Activated CD4-positive, alpha-beta T cell treated with anti-CD3 and anti-CD28 coated beads for 4 hours (primary cell): ENCODE results near the gene ZMAT5.
A peak's percentile ranks its signal among the peaks of the same experiment; 100 is the strongest.

ENCODE experiments used
- DNase-seq, 2 donors: peaks; one replicate each; pipeline ENCODE4 v3.0.0-alpha.2; 2020

ZMAT5 gene, protein sequence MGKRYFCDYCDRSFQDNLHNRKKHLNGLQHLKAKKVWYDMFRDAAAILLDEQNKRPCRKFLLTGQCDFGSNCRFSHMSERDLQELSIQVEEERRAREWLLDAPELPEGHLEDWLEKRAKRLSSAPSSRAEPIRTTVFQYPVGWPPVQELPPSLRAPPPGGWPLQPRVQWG

DNA sequence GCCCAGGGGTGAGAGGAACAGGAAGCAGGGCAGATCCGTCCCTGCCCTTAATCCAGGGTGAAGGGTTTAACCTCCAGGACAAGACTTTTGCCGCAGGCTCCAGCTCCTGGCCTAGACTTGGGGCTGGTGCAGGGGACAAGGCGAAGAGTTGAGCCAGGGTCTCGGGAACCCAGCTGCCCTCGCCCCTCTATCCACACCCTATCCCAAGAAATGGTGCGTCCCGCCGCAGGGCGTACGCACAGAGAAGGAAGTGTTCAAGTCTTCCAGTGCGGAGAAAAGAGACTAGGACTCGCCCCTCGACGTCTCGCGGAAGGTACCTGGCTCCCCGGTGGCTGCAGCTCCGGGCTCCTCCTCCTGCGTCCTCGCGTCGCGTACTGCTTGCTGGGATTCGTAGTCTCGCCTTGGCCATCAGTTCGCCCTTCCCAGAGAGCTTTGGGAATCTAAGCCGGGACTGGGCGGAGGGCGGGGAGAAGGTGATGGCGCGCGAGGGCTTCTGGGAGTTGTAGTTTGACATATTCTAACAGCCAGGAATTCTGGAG, at the start of gene ZMAT5:
Gene ZMAT5 (minus strand): TSS at position 376 of the 539 bp plus-strand sequence. CDS start 18,463 bp downstream, outside the sequence.
- peak; percentile 90 to 92 for DNase-seq

DNA sequence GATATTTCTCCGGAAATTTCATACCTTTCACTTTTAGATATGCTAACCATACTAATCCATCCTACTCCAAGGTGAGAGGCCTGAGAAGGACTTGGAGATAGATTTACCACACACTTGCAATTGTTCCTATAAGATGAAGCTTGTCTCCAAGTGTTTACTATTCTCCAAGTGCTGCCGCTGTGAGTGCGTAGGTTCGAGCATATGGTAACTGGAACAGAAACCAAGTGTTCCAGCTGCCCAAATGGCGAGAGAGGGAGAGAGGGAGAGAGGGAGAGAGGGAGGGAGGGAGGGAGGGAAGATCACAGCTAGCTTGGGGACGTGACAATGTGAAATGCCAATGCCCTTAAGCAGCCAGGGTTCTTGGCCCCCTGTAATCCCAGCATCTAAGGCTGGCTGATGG, 49.7 kb upstream of the ZMAT5 start:
- DNase-seq, result no peak

DNA sequence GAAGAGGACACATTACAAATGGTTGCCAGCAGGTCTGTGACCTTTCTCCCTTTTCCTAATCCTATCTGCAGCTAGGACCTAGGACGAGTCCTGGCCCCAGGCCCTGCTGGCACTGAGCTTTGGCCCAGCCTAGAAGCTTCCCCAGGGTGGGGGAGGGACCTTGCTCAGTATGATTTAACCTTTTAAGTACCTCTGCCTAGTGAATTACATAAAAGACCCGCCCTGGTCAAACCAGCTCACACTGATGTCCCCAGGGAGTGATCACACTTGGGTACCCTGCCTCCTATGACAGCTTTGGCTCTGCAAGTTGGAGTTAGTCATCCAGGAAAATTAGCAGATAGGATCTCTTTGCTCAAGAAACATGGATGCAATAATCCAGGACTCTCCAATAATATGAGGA, 49.3 kb upstream of the ZMAT5 start:
- no peak for DNase-seq

DNA sequence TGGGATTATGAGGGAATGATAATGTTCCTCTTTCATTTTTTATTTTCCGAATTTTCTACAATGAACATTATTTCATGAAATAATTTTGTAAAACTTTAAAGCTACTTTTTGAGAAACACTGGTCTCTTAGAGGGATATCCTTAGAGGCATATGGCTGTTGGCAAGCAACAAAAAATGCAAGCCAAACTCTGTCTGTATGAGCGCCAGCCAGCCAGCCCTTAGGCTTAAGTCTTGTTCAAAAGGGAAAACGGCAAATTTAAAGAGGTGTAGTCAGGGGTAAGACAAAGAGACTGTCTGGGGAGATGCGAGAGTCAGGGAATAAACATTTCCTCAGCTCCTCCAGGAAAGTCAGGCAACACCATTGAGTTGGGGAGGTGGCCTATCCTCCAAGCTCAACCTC, 48.8 kb upstream of the ZMAT5 start:
- DNase-seq, result no peak

DNA sequence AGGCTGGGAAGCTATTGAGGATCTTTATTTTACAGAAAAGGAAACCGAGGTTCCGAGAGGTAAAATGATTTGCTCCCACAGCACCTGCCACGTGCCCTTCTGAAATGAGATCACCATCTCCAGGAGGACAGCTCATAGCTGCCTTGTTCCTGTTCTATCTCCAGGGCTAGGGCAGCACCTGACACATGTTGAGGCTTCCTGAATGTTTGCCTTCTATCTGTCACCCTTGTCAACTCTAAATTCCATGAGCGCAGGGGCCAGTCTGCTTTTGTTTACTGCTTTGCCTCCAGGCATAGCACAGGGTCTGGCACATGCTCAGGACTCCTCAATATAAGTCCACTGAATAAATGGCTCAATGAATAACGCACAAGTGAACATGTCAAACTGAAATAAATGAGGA, 47.2 kb upstream of the ZMAT5 start:
- DNase-seq, result no peak

DNA sequence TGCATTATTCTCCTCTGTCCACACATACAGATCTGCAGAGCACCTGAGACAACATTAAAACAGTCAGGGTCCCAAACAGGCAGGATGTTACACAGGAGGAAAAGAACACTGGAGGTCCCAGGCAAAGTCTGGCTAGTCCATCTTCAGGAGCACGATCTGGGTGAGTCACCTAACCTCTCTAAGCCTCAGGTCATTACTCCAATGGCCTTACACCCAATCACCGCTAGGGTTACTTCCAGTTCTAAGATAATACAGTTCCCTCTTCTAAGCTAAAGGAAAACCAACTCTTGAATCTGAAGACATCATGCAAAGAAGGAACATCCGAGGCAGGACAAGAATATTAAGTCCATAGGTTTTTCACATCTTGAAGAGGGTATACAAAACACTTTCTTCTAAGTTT, 46.8 kb upstream of the ZMAT5 start:
- DNase-seq, result no peak

DNA sequence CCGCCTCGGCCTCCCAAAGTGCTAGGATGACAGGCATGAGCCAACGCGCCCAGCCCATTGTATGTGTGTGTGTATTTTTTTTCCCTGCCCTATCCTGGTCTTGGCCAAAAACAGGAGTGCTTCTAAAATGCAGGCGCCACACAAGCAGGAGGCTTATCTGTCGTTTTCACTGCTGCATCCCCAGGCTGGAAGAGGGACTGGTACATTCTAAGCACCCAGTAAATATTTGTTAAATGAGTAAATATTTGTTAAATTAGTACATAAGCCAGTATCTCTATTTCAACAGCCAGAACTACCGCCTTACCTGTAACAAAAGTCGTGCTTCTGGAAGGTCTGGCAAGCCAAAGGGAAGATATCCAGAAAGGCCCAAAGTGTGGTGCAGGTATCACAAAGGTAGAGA, 46.3 kb upstream of the ZMAT5 start:
- no peak for DNase-seq

DNA sequence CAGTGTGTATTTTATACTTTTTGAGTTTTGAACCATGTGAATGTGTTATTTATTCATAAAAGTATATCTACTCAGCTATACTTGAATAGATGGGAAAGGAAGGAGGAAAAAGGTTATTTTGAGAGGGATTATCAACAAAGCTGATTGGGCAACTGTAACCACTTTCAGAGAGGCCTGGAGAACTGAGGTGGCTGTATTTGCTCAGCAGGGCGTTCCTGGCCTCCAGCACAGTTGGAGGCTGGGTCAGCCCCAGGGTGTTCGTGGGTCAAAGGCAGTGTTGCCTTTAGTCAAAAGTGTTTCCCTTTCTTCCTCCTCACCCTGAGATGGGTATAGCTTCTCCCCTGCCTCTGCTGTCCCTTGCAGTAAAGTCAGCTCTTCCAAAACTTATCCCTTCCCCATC, 44.6 kb upstream of the ZMAT5 start:
- DNase-seq, result no peak

DNA sequence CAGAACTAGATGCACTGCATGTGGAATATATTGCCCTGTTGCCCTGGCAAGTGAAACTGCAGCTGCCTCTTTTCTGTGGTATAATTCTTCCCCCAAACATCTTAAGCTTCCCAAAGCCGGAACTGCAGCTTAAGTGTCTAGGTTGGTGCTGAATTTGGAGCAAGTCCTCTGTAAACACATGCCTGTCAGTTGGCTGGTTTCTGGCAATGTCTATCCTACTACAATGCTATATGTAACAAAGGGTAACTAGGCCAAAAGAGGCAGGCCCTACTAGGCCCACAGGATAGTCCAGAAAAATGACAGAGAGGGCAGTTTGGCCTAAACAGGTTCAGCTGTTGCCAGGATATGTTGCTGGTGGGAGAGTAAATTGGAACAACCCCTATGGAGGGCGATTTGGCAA, 43.4 kb upstream of the ZMAT5 start:
- DNase-seq, result no peak

DNA sequence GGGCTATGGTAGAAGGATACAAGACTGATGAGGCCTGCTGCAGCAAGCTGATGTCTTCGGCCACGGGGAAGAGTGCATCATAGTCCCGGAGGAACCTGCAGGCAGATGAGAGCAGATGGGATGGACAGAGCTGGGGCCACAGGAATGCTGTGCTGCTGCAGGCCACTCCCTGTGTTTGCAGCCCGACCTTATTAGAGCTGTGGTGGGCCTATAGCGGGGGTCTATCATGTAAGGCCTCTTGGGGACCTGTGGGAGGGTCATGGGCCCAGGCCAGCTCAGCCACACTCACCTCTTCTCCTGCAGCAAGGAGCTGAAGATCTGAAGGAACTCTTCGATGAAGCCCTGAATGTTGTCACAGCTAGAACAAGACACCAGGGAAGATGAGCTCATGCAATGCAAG, 39.4 kb upstream of the ZMAT5 start:
- DNase-seq, result no peak

DNA sequence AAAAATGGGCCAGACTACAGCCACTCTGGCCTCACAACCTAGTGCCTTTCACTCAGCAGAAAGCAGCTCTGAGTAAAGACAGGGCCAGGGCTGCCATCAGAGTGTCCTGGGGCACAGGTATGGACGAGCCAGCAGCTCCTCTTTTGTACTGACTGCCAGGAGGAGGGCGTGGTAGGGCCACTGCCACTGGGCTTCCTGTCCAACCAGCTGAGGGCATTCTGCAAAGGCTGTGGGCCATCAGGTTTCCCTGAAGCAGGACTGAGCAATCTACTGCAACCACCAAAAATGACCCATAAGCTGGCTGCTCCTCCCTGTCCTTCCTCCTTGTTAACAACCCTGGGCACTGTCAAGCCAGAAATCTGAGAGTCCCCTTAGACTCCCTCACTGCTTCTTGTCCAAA, 38.2 kb upstream of the ZMAT5 start:
- no peak for DNase-seq

DNA sequence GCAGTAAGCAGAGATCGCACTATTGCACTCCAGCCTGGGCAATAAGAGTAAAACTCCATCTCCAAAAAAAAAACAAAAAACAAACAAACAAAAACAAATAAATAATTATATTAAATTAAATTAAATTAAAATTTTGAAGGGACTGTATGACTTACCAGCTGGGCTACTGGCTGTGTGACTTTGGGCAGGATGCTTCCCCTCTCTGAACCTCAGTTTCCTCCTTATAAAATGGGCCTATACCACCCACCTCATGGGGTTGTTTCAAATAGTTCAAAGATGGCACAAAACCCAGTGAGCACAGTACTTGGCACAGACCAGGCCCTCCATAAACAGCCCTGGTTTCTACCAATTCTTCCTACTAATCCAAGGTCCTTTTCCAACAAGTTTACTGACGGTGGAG, 36.4 kb upstream of the ZMAT5 start:
- DNase-seq, result no peak

DNA sequence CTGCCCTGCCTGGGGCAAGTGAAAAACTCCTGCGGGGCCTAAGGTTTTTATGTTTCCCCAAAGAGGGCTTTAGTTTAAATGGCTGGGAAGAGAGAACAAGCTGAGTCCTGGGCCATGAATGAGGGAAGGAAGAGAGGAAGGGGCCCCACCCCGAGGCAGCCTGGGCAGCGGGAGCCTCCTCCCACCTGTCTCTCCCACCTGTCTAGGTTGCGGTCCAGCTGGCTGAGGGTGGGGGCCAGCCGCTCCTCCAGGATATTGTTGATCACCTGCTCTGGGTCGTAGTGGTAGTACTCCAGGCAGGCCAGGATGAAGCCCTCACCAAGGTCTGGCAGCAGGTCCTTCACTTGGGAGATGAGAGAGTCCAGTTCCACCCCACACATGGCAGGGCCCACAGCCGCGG, 35.0 kb upstream of the ZMAT5 start:
- DNase-seq, result no peak

DNA sequence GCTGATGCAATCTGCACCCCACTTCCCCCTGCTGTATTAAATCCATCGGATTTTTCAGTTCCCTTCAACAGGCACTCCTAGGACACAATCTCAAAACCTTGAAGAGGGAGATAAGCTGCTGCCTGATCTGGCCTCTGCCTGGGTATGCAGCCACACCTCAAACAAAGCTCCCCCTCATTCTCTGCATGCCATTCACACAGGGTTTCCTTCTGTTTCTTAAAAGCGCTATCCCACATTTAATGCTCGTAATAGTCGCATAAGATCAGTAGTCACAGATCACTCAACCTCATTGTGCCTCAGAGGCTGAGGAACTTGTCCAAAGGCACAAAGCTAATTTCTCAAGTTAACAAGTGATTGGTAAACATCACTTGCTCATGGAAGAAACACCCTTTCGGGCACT, 34.3 kb upstream of the ZMAT5 start:
- no peak for DNase-seq

DNA sequence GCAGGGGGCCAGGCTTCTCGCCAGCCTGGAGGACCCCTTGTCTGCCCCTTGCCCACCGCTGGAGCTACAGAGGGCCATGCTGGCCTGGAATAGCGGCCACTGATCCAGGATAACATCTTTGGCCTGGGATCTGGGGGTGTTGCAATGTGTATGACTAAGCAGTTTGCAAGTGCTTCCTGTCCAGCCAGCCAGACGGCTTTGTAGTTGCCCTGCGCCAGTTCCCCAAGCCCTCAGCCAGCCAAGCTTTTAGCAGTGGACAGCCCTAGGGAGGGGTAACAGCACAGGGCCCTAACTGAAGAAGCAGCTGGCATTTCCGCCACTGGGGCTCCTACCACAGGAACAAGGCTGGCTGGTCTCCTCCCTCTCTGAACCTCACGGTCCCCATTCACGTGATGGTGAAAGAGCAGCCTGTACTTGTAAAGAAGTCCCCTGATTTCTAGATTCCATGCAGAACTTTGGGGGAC, 32.4 kb upstream of the ZMAT5 start:
- DNase-seq, result no peak

DNA sequence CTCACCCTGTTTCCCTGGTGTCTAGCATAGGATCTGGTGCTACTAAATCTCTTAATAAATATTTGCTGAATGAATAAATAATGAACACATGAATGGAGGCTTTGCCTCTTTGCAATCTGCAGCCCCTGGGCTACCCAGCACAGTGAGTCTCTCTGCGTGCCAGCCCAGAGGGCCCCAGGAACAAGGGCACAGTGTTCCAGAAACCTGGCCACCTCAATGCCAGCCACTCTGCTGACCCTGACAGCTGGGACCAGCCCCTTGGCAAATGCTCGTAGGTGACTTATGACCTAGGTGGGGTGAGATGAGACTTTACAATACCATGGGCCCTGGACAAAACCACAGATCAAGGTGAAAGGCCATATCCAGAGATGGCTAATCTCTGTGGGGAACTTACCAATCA, 32.0 kb upstream of the ZMAT5 start:
- no peak for DNase-seq

DNA sequence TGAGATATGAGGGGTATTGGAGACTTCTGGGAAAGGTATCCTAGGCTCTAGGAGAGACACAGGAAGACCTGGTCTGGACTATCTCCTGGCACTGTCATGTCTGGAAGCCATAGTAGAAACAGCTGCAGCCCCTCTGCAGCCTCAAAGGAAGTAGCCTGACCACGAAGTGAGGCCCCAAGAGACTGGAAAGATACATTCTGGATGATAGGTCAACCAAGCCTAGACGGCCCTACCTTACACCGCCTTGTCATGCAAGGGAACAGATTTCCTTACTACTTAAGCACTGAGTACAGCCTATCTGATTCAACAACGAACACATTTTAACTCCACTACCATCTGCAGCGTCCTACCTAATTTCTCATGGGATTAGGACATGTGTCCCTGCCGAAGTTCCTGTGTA, 31.5 kb upstream of the ZMAT5 start:
- DNase-seq, result no peak

DNA sequence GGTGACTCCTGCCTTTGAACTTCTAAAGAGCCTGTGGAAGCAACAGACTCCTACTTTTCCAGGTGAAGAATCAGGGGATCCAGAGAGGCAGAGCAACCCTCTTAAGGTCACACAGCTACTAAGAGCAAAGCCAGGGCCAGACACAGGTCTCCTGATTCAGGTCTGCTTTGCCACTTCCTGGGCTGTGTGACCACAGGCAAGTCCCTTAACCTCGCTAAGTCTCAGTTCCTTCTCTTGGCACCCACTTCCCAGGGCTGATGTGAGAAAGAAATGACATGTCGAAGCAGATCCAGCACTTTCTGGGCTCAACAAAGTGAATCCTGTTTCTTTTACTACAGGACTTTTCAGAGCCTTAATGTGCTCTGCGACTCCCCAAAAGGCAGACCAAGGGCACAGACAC, 30.5 kb upstream of the ZMAT5 start:
- no peak for DNase-seq

DNA sequence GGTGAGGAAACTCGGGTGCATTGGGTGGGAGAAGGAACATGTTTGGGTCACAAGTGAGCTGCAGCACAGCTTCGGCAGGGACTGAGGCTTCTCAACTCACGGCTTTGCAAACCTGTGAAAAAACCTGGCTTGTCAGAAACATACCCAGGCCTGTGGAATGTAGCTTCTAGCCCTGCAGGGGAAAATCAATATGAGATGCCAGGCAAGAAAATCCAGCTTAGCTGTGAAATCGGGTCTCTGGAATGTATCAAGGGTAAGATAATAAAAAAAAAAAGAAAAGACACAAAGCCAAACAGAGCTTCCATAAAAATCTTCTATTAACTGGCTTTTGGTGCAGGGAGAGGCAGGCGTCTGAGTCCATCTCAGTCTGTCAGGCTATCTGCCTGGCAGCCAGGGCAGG, 28.9 kb upstream of the ZMAT5 start:
- DNase-seq, result no peak

DNA sequence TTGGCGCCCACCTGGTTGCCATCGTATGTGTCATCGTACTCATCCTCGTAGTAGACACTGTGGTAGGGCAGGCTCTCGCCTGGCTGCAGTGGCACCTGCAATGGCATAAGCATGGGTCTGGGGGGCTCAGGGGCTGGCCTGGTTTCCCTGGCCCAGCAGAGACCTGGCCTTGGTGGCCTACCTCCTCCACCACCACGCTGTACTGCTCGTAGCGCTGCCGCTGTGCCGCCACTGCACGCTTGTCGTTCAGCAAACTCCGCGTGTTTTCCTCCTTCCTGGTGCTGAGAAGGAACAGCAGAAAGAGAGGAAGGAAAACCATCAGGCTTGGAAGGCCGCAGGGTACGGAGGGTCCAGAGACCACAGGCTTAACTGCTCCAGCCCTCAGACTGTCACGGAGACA, 26.6 kb upstream of the ZMAT5 start:
- no peak for DNase-seq

DNA sequence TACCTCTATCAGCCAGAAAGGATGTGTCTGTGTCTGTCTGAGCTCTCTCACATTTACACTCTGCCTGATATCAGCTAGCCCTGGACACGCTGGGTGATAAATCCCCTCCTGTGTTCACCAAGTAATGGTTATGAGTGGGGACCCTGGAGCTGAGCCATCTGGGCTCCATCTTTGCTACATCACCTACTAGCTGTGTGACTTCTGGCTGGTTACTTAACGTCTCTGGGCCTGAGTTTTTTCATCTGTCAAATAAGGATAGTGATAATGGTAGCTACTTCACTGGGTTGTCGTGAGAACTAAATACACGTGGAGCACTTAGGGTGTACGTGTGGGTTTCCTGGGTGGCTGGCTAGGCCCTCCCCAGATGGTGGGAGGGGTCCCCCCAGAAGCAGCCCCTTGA, 23.3 kb upstream of the ZMAT5 start:
- DNase-seq, result no peak

DNA sequence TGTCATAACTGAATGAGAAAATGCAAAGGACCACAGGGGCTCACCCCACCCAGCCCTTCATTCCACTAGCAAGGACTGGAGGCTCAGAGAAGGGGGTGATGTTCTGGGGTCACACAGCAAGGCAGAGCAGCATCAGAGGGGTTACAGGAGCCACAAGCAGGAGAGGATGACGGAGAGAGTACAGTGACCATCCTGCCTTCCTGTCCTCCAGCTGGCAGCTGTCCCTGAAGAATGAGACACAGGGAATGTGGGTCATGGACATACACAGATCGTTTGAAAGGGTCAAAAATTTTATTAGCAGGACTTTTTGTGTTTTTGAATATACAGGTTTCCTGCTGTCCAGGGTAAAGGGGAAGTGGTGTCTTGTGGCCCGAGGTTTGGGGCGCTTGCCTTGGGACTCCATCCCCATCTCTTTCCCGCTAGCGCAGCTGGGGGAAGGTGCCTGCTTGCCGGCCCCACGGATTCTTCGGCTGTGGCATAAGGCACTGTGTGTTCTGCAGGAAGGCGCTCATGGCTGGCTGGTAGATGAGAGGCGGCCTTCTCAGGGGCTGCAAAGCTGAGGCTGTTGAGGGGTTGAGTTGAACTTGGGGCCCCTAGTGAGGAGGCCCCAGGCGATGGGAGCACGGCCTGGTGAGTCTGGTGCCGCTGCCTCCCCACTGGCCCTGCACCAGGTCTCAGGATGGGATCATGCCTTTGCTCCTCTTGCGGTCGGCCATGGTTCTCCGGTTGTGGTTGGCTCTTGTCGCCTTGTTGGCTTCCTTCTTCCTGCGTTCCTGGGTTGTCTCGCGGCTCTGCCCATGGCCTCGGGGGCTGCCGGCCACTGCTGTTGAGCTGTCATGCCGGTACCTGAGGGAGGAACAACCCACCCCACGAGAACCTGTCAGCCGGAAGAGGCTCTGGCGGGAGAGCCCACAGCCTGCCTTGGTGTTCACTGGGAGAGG, 21.8 kb upstream of the ZMAT5 start:
- no peak for DNase-seq

DNA sequence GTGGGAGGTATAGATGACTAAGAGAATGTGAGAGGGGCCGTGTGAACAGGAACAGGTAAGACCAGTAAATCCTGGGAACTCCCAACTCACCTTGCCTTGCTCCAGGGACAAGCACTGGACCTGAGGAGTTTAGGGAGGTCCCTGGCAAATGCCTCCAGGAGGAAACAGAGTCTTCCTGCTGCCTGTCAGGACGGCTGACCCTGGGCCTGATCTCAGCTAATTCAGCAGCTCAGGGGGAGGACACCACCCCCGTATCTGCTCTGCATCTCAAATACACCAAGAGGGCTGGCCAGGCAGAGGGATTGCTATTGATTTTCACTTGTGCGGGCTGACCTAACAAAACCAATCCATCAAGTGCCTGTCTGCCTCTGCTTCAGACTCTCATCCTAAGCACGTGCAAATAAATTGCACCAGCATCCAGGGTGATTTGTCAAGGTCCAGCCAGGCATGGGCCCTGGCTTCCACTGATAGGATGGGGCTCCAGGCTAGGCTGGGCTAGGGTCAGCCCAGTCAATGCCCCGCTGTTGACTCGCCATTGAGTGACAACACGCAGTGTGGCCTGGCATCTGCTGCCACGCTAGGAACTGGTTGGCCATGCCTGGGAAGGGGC, 20.7 kb upstream of the ZMAT5 start:
- no peak for DNase-seq

DNA sequence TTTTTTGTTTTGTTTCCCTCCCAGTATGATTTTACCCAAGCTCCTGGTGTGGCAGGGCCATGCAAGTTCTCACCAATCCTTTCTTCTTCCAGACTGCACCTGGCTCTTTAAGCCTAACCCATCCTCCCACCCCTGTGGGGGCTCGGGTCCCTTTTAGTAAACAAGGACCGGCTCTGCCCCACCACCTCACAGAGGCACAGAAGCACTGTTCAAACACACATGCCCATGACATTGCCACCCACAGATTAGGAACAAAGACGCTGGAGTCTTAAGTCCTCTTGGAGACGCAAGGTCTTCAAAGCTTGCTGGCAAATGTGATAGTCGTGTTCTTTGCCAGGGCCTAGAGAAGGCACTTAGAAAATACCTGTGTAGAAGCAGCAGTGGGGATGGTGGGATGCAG, 19.2 kb upstream of the ZMAT5 start:
- DNase-seq, result no peak
